HG02938 (cell line): ENCODE data around the gene TLCD1.
A peak's percentile ranks its signal among the peaks of the same experiment; 100 is the strongest.
"Not testable (repeated sequence)": the region's sequence is repeated elsewhere in the genome, so short reads cannot be mapped to it uniquely, and the experiment has no call there.

ENCODE experiments used
- ATAC-seq: cut with Tn5 transposase; IDR thresholded peaks from one replicate; pipeline ENCODE4 v1.9.1; 2021; ENCODE audit warnings: mild to moderate bottlenecking, moderate library complexity; ENCODE audit not compliant: unreplicated experiment

TLCD1 gene

GRCh38 chr17:28733346-28733745 lies 7.3 kb upstream of the TLCD1 start:
- ATAC-seq, result no peak

GRCh38 chr17:28729950-28730330 lies 3.9 kb upstream of the TLCD1 start:
- no peak for ATAC-seq

GRCh38 chr17:28728364-28729200 lies 2.5 kb upstream of the TLCD1 start, which contains the start of gene NEK8:
TSS of gene NEK8 (plus strand) at chr17:28728788. CDS start at chr17:28728814, 26 bp downstream.
- peak; percentile 28 for ATAC-seq

- ATAC-seq, result peak; percentile 40
These were observed 826 bp upstream of the TLCD1 start for GRCh38 chr17:28726627-28727491.

- no peak for ATAC-seq
These were observed 290 bp downstream of the TLCD1 start for GRCh38 chr17:28725660-28726225.

- no peak for ATAC-seq
These were observed 820 bp downstream of the TLCD1 start for GRCh38 chr17:28725166-28725659.

GRCh38 chr17:28724500-28725165 lies 1.4 kb downstream of the TLCD1 start:
- ATAC-seq, result no peak

GRCh38 chr17:28723836-28724499 lies 2.1 kb downstream of the TLCD1 start:
- ATAC-seq, result not testable (repeated sequence)

GRCh38 chr17:28723159-28723835 lies 2.7 kb downstream of the TLCD1 start:
- ATAC-seq, result no peak

- no peak for ATAC-seq
These were observed 3.4 kb downstream of the TLCD1 start for GRCh38 chr17:28722417-28723158.

- ATAC-seq, result not testable (repeated sequence)
These were observed 5.1 kb downstream of the TLCD1 start for GRCh38 chr17:28720997-28721329.

- no peak for ATAC-seq
These were observed 5.6 kb downstream of the TLCD1 start for GRCh38 chr17:28720247-28720996.

- no peak for ATAC-seq
These were observed 7.0 kb downstream of the TLCD1 start for GRCh38 chr17:28719021-28719433.

GRCh38 chr17:28718333-28719020 lies 7.6 kb downstream of the TLCD1 start:
- ATAC-seq, result no peak

- ATAC-seq, result no peak
These were observed 8.3 kb downstream of the TLCD1 start, which contains the start of gene RAB34 for GRCh38 chr17:28717578-28718332. TSS of gene RAB34 (minus strand) at chr17:28717868. CDS start at chr17:28717266, 602 bp downstream.

GRCh38 chr17:28716740-28717577 lies 9.1 kb downstream of the TLCD1 start:
- ATAC-seq, result no peak
